ENCODE measurements around the gene CDKN1A.

DNA sequence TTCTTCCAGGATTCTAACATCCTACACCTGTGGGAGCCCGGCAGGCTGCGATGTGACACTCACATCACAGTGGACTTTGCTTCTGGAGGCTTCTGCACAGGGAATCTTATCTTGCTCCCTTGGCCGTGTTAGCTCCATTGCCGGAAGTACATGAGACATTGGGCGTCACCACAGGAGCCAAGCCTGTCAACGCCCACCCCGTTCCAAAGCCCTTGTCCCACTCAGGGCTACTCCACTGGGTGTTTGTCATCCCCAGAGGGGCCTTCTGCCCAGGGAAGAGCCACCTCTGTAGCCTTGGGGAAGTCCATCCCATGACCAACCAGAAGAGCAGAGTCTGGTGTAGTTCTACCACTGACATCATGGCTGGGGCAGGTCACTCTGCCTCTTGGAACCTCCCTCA, 20.8 kb downstream of the CDKN1A start:
- no peak for TF ChIP-seq POLR2A (IDR thresholded peaks at IDR 0.05; ENCODE audit: low read depth)
- TF ChIP-seq POLR2AphosphoS5 (IDR thresholded peaks at IDR 0.05), result no peak
